Parathyroid adenoma (tissue), 2 donors: ENCODE results near the gene BEND2.

Source experiments
- H2AFZ ChIP-seq: fragments of 300-600 bp; sonication (generic); one replicate; pipeline ENCODE4 v1.7.0; 2017; ENCODE audit warnings: antibody characterized with exemption, mild to moderate bottlenecking
- H3K27ac ChIP-seq: fragments of 300-600 bp; sonication (generic); one replicate; pipeline ENCODE4 v1.7.0; 2017
- H3K27me3 ChIP-seq: fragments of 300-600 bp; sonication (generic); one replicate; pipeline ENCODE4 v1.7.0; 2017; ENCODE audit warnings: low read length; ENCODE audit not compliant: control insufficient read depth, insufficient read depth
- H3K36me3 ChIP-seq: fragments of 300-600 bp; sonication (generic); one replicate; pipeline ENCODE4 v1.7.0; 2017; ENCODE audit warnings: low read length; ENCODE audit not compliant: control insufficient read depth, insufficient read depth
- H3K4me1 ChIP-seq: fragments of 300-600 bp; sonication (generic); one replicate; pipeline ENCODE4 v1.7.0; 2017; ENCODE audit warnings: control low read depth
- H3K4me2 ChIP-seq: fragments of 300-600 bp; sonication (generic); one replicate; pipeline ENCODE4 v1.7.0; 2017; ENCODE audit warnings: low read length
- H3K4me3 ChIP-seq: fragments of 300-600 bp; sonication (generic); one replicate; pipeline ENCODE4 v1.7.0; 2017; ENCODE audit warnings: low read depth, low read length
- H3K79me2 ChIP-seq: fragments of 300-600 bp; sonication (generic); one replicate; pipeline ENCODE4 v1.7.0; 2017; ENCODE audit warnings: control low read depth
- H3K9ac ChIP-seq: fragments of 300-600 bp; sonication (generic); one replicate; pipeline ENCODE4 v1.7.0; 2017; ENCODE audit warnings: mild to moderate bottlenecking
- H3K9me3 ChIP-seq: fragments of 300-600 bp; sonication (generic); one replicate; pipeline ENCODE4 v1.7.0; 2017; ENCODE audit warnings: low read length; ENCODE audit not compliant: control insufficient read depth
- TF ChIP-seq, protein P1 (sequence below): fragments of 300-600 bp; sonication (generic); IDR thresholded peaks from one replicate; pipeline ENCODE4 v1.7.0; 2017; ENCODE audit warnings: antibody characterized with exemption, mild to moderate bottlenecking
- donor health status: primary hyperparathyroidism.

Gene BEND2

DNA sequence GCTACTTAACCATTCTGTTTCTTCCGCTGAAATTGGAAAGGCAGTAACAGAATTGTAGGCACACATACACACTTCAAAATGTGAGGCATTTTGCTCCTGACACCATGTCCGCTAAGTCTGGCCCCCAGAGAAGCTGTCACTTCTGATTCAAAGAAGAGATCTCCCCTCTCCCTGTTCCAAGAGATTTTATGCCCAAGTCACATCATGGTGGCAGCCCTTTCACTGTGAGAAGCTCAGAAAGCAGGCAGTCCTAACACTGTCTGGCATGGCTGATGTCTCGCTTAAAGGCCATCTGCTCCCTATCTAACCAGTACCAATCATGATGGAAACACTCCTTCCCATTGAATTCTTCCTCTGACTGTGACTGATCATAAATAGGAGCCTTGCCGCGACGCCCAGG lies 83.9 kb downstream of the BEND2 start:
- H2AFZ ChIP-seq: no peak overlapping the region
- H3K4me1 ChIP-seq: no peaks in the 10 kb centered on the region
- H3K4me3 ChIP-seq: no peak overlapping the region
- H3K27me3 ChIP-seq: no peaks in the 10 kb centered on the region
- no peaks in the 10 kb centered on the region for H3K79me2 ChIP-seq
- H3K4me2 ChIP-seq: no peak overlapping the region
- TF ChIP-seq, protein P1, sequence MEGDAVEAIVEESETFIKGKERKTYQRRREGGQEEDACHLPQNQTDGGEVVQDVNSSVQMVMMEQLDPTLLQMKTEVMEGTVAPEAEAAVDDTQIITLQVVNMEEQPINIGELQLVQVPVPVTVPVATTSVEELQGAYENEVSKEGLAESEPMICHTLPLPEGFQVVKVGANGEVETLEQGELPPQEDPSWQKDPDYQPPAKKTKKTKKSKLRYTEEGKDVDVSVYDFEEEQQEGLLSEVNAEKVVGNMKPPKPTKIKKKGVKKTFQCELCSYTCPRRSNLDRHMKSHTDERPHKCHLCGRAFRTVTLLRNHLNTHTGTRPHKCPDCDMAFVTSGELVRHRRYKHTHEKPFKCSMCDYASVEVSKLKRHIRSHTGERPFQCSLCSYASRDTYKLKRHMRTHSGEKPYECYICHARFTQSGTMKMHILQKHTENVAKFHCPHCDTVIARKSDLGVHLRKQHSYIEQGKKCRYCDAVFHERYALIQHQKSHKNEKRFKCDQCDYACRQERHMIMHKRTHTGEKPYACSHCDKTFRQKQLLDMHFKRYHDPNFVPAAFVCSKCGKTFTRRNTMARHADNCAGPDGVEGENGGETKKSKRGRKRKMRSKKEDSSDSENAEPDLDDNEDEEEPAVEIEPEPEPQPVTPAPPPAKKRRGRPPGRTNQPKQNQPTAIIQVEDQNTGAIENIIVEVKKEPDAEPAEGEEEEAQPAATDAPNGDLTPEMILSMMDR: no peak
- no peaks in the 10 kb centered on the region for H3K36me3 ChIP-seq
- H3K9ac ChIP-seq: no peak overlapping the region
- H3K9me3 ChIP-seq: no peaks in the 10 kb centered on the region
- H3K27ac ChIP-seq: no peak overlapping the region

DNA sequence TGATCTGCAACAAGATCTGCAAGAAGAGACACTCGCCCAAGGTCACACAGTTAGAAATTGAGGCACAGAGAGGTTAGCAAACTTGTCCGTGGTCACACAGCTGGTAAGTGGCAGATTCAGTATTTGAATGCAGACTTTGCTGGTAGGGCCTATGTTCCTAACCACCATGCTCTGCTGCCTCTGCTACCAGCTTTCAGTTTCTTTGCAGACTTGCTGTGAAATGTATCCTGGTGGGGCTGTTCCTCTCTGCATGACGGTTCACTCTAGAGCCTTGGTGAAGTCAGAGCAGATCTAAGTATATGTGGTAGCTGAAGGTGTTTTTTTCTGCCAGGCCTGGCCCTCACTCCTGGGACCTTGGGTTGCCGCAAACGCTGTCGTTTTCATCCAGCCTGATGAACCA lies 87.1 kb downstream of the BEND2 start:
- Histone ChIP-seq H3K4me3 (no peak overlapping the region), H3K4me1 (no peaks in the 10 kb centered on the region), H3K27me3 (no peaks in the 10 kb centered on the region), H3K9me3 (no peaks in the 10 kb centered on the region), H3K27ac (no peak overlapping the region), H3K4me2 (no peak overlapping the region), H2AFZ (no peak overlapping the region), H3K9ac (no peak overlapping the region), H3K36me3 (no peaks in the 10 kb centered on the region), H3K79me2 (no peaks in the 10 kb centered on the region)
- TF ChIP-seq, protein P1: no peak

DNA sequence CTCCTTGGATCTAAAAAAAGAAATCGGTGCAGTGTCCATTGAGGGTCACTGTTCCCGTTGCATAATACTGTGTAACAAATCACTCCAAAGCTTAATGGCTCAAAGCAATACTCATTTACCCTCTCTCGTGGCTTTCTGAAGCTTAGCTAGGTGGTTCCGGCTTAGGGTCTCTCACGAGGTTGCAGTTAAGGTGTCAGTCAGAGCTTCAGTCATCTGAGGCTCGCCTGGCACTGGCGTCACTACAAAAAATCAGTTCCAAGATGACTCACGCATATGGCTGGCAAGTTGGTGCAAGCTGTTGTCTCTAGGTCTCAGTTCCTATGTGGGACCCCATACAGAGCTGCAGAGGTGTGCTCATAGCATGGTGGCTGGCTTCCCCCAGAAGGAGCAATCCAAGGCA lies 91.0 kb downstream of the BEND2 start:
- no peak overlapping the region for H3K4me3 ChIP-seq
- TF ChIP-seq, protein P1: no peak
- no peaks in the 10 kb centered on the region for H3K79me2 ChIP-seq
- H3K36me3 ChIP-seq: no peaks in the 10 kb centered on the region
- no peaks in the 10 kb centered on the region for H3K4me1 ChIP-seq
- no peak overlapping the region for H2AFZ ChIP-seq
- H3K27me3 ChIP-seq: no peaks in the 10 kb centered on the region
- H3K27ac ChIP-seq: no peak overlapping the region
- H3K9ac ChIP-seq: no peak overlapping the region
- no peaks in the 10 kb centered on the region for H3K9me3 ChIP-seq
- no peak overlapping the region for H3K4me2 ChIP-seq

DNA sequence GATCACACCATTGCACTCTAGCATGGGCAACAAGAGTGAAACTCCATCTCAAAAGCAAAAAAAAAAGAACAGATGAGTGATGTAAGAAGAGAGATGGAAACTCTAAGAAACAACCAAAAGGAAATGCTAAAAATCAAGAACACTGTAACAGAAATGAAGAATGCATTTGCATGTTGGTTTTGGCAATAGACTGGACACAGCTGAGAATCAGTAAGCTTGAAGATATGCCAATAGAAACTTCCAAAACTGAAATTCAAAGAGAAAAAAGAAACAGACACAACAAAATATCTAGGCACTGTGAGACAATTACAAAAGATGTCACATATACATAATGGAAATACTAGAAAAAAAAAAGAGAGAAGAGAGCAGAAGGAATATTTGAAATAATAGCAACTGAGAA lies 93.7 kb downstream of the BEND2 start:
- Histone ChIP-seq H3K4me3 (no peak overlapping the region), H3K9ac (no peak overlapping the region), H3K36me3 (no peaks in the 10 kb centered on the region), H2AFZ (no peak overlapping the region), H3K27ac (no peak overlapping the region), H3K9me3 (no peaks in the 10 kb centered on the region), H3K4me2 (no peak overlapping the region), H3K79me2 (no peaks in the 10 kb centered on the region), H3K4me1 (no peaks in the 10 kb centered on the region), H3K27me3 (no peaks in the 10 kb centered on the region)
- TF ChIP-seq, protein P1: no peak

DNA sequence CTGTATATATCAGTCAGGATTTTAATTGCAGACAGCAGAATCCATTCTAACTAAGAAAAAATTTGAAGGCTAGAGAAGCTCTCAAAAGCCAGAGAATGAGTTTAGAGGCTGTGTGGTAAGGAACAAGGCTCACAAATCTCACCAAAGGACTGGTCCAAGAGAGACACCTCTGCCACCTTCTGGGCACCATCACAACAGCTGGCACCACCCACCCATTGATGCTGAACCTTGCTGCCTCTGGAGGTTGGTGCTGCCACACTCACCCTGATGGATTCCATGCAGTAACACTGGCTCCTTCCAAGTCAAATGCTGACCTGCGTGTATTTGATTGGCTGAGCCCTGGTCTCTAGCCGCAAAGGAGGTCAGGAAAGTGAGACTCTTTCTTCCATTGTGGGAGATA lies 100.8 kb downstream of the BEND2 start:
- TF ChIP-seq, protein P1: no peak
- Histone ChIP-seq H3K36me3 (no peaks in the 10 kb centered on the region), H3K4me2 (no peak overlapping the region)

More for the DNA sequence above, 100.8 kb downstream of the BEND2 start:
- Histone ChIP-seq H3K27me3 (no peaks in the 10 kb centered on the region), H3K79me2 (no peaks in the 10 kb centered on the region), H3K9me3 (no peaks in the 10 kb centered on the region), H2AFZ (no peak overlapping the region), H3K27ac (no peak overlapping the region), H3K4me1 (no peaks in the 10 kb centered on the region), H3K9ac (no peak overlapping the region), H3K4me3 (no peak overlapping the region)
